Erythroblast (primary cell): ENCODE measurements around the gene BLMH.
"Not testable (repeated sequence)": the region's sequence is repeated elsewhere in the genome, so short reads cannot be mapped to it uniquely, and the experiment has no call there.

Experiments
- DNase-seq, 2 experiments: peaks; one replicate each; lab custom pipeline; 2025; lab: John Stamatoyannopoulos, UW
- GATA1 ChIP-seq: IDR thresholded peaks from 2 replicates; pipeline ENCODE4 v1.6.1; 2011; ENCODE audit warnings: low read depth, mild to moderate bottlenecking, control low read depth, low read length, moderate library complexity
- POLR2A ChIP-seq: IDR thresholded peaks from 2 replicates; pipeline ENCODE4 v1.6.1; 2011; ENCODE audit warnings: mild to moderate bottlenecking, low read length

BLMH gene

DNA sequence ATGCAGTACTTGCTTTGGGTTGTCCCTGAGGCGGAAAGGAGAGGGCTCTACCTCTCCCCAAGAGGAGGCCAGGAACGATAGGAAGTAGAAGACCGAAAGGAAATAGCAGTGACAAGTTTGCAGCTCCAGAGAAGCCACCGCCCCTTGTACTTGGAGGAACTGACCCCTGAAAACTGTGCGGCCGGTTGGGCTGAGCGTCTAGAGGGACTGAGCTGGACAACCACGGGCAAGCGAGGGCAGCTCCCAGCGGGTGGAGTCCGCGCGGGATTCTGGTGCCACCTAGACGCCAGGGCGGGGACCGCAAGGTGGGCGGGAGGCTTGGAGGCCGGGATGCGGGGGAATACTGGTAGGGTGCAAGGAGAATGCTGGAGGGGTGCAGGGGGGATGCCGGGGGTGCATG, 55.0 kb downstream of the BLMH start:
- TF ChIP-seq POLR2A: no peak
- no peak for TF ChIP-seq GATA1
- DNase-seq: peak; percentile 12 to 25

- DNase-seq: no peak
- TF ChIP-seq POLR2A: no peak
- TF ChIP-seq GATA1: no peak
Measured at GRCh38 chr17:30236297-30236624, 55.5 kb downstream of the BLMH start.

GRCh38 chr17:30235386-30236296, 56.1 kb downstream of the BLMH start, which contains the start of gene SLC6A4:
Gene SLC6A4, minus strand, starts transcription at chr17:30235697. Its CDS starts 13,739 bp downstream, at chr17:30221958.
- DNase-seq: peak; percentile 18 to 44
- no peak for TF ChIP-seq POLR2A
- TF ChIP-seq GATA1: no peak

DNA sequence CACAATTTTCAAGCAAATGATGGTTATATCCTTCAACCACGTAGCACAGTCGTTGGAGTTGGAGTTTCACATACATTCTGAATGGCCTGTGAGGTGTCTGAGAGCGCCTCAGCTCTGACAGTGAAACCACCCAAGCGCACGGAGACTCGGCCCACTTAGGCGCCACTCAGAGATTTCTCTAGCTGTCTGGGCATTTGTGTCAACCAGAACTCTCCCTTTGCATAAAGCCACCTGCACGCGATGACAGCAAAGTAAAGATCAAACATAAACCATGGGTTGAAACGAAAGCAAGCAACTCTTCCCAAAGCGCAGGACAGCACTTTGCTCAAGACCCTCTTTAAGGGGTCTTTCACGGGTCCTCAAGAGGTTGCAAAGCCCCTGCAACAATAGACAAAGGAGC, 56.8 kb downstream of the BLMH start:
- no peak for DNase-seq
- TF ChIP-seq POLR2A: no peak
- TF ChIP-seq GATA1: no peak

DNA sequence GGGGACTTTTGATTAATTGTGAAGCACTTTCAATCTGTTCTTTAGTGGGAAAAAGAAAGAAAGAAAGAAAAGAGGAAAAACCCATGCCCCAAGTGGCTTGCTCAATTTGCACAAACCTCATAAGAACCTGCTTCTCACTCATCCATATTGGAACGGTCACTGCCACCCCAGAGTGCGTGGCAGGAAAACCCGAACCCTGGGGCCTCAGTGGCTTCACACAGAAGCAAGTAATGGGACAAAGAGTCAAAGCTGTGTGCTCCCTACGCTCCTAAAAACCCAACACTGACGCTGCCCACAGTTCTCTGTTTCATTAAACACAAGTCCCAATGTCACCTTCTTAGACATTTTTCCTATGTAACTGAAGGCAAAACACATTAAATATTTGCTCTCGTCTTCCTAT, 57.4 kb downstream of the BLMH start:
- DNase-seq: no peak
- no peak for TF ChIP-seq GATA1
- no peak for TF ChIP-seq POLR2A

GRCh38 chr17:30232824-30233427, 58.8 kb downstream of the BLMH start:
- TF ChIP-seq POLR2A (no peak), GATA1 (no peak)
- DNase-seq: no peak

DNA sequence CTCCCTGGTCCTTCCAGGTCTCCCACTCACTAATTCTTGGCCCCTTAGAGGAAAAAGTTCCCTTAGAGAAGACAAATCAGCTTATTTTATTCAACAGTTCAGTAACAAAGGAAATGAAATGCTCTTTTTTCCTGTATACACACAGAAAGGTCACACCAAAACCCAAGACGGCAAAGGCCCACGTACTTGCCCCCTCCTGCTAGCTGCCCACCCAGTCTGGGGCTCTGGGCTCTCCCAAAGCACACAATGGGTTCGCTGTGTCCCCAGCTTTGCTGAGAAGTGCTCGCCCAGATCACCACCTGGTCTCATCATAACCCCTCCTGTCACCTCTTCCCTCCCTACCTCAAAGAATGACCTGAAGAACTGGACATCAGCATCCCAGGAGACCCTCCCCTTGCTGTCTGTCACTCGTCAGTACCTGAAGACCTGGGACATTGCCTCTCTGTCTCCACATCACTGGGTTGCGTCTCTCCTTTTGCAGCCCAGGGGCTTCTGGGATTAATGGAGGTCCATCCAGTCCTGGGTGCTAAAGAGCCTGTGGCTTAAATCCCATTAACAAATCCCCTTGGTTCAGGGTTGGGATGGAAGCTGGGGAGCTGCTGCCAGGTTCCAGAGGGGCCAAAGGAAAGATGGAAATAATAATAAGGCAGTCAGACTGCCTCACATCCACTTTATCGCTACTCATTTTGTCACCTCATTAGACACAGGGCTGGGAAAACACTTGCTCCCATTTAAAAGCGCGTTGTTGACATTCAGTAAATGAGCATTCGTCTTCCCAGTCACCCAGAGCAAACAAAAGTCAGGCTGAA, 59.5 kb downstream of the BLMH start:
- DNase-seq: no peak
- TF ChIP-seq GATA1 (no peak), POLR2A (no peak)

DNA sequence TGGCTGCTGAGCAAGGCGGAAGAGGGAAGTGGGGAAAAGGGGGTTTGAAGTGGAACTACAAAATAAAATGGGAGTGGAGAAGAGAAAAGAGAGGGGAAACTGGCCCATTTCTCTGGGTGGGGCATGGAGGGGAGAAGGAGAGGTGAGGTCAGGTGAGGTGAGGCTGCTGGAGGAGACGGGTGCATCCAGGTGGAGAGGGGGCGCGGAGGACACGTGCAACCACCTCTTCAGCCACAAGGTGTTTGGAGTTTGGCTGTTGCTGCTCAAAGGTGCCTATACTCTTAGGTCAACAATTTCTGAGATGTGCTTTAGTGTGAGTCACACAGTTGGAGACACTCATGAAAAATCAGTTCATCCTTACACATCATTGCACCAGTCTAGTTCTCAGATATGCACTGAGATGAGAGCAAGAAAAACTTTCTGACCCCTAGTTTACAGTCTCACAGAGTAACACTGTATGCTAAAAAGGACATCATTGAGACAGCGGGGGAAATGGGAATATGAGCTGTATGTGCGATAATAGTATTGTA, 61.1 kb downstream of the BLMH start:
- TF ChIP-seq GATA1 (no peak), POLR2A (no peak)
- DNase-seq: no peak

DNA sequence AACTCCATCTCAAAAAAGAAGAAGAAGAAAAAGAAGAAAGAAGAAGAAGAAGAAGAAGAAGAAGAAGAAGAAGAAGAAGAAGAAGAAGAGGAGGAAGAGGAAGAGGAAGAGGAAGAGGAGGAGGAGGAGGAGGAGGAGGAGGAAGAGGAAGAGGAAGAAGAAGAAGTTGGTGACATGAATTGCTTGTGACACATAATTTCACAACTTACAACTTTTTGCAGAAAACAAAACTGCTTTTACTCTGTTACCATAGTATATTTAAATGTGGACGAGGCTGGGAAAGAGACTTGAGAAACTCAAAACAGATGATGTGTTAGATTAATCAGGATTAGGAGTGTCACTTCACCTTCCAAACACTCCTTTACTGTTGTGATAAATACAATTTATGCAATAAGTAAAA, 61.7 kb downstream of the BLMH start:
- DNase-seq: not testable (repeated sequence)

- DNase-seq: no peak
- TF ChIP-seq GATA1 (no peak), POLR2A (no peak)
Measured at GRCh38 chr17:30229012-30229411, 62.7 kb downstream of the BLMH start.

DNA sequence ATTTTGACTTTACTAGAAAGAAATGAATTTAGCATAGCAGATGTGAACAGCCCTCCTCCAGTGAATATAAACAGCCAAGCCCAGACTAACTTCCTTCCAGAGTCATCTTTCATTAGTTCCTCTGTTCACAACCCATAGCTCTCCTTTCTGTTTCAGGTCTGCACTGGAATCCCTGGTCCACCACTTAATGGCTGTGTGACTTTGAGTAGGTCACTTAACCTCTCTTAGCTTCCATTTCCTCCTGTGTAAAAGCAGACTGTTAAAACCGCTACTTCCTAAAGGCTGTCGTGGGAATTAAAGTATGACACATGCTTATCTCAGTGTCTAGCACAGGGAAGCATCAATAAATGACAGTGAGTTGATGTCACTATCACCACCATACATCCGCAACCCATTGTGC, 63.7 kb downstream of the BLMH start:
- TF ChIP-seq GATA1: no peak
- TF ChIP-seq POLR2A: no peak
- no peak for DNase-seq

DNA sequence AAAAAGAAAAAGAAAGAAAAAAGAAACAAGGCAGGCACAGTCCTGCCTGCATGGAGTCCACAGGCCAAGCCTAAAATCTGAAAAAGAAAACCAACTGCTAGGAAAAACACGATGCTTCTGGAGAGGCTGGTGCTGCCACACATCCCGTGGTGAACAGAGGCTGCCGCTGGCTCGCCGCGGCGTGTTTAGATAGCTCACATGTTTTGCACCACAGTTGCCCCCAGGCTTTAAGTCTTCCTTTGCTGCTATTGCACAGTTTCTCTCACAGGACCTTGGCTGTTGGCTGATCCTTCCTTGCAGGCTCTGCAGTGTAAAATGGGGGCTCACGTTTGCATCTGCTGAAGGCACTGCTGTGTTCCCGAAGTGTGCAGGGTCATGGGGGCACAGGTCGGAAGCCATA, 64.9 kb downstream of the BLMH start:
- DNase-seq: no peak

GRCh38 chr17:30225919-30226553, 65.7 kb downstream of the BLMH start:
- TF ChIP-seq GATA1 (no peak), POLR2A (no peak)
- no peak for DNase-seq

More for the DNA sequence above, 64.9 kb downstream of the BLMH start:
- no peak for TF ChIP-seq POLR2A
- TF ChIP-seq GATA1: no peak

DNA sequence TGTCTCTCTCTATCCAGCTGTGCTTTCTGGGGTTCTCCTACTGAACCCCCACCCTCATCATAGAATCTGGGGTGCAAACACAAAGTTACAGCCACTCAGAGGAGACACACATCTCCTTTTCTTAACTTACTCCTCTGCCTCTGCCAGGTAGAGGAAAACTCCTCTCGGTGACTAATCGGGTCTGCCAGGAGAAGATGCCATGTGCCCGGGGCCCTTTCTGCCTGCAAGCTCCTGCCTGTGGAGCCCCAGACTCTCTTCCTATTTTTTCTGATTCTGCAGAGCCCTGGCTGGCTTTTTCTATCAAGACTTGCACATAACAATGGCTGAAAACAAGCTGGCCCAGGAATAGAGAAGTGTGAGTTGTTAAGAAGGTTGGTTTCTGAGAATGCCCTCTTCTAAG, 66.6 kb downstream of the BLMH start:
- no peak for DNase-seq
- TF ChIP-seq POLR2A (no peak), GATA1 (no peak)
